Upper lobe of left lung (tissue), 6 donors: ENCODE results near the gene SOX5. TPM values are rescaled to one million over a fixed set of nuclear protein-coding genes. Genes with fewer than 3 reads are reported as not detected.
A peak's percentile ranks its signal among the peaks of the same experiment; 100 is the strongest.

Source experiments
- ATAC-seq, 2 donors: fragments of 200-7000 bp; cut with Tn5 transposase; one replicate each; pipeline ENCODE4 v1.9.1; 2022; ENCODE audit warnings: mild to moderate bottlenecking in 2 of 2, moderate library complexity in 2 of 2; ENCODE audit not compliant: low FRiP score in 2 of 2
- DNase-seq, 2 donors: peaks; one replicate each; pipeline ENCODE4 v3.0.0-alpha.2; 2019 to 2020
- H3K27ac ChIP-seq, 4 donors: fragments of 200-600 bp; sonication (generic); one replicate each; pipeline ENCODE4 v1.5.1; 2016 to 2019
- H3K27me3 ChIP-seq, 4 donors: fragments of 200-600 bp; sonication (generic); one replicate each; pipeline ENCODE4 v1.5.1; 2017 to 2019
- H3K36me3 ChIP-seq, 4 donors: fragments of 200-600 bp; sonication (generic); one replicate each; pipeline ENCODE4 v1.5.1; 2016 to 2019
- H3K4me1 ChIP-seq, 4 donors: fragments of 200-600 bp; sonication (generic); one replicate each; pipeline ENCODE4 v1.5.1; 2018 to 2019
- H3K4me3 ChIP-seq, 4 donors: fragments of 200-600 bp; sonication (generic); one replicate each; pipeline ENCODE4 v1.5.1; 2017 to 2019; ENCODE audit warnings: mild to moderate bottlenecking in 2 of 4, moderate library complexity in 1 of 4
- H3K9me3 ChIP-seq, 4 donors: fragments of 200-600 bp; sonication (generic); one replicate each; pipeline ENCODE4 v1.5.1; 2018 to 2019
- EP300 ChIP-seq, 4 donors: sonication (generic); formaldehyde crosslinking; IDR thresholded peaks; one replicate each; pipeline ENCODE4 v1.5.1; 2017; ENCODE audit warnings: antibody characterized with exemption in 4 of 4, control low read depth in 2 of 4
- POLR2A ChIP-seq, 4 donors: fragments of 450-650 bp; IDR thresholded peaks; one replicate each; pipeline ENCODE4 v1.5.1; 2016 to 2017; ENCODE audit warnings: antibody characterized with exemption in 4 of 4, mild to moderate bottlenecking in 2 of 4
- POLR2AphosphoS5 ChIP-seq, 2 donors: sonication (generic); formaldehyde crosslinking; IDR thresholded peaks; one replicate each; pipeline ENCODE4 v1.5.1; 2017; ENCODE audit warnings: antibody characterized with exemption in 2 of 2
- WGBS, 2 donors: methylation state at CpG; one replicate each; pipeline ENCODE4 v1.1.5; 2017 to 2018; 5-methylcytosine and 5-hydroxymethylcytosine counted together
- total RNA-seq, 6 donors: library from RNA; depleted of rRNA in 4 of 6; stranded (reverse); fragments of >200 nt in 4 of 6; gene quantifications; one replicate each; pipeline versions ENCODE4 v1.1.0 to v1.2.1, GENCODE V29; 2016 to 2021
- TF ChIP-seq, protein P1 (sequence below), 6 experiments: fragments of 450-650 bp in 4 of 6; fragments of 200-600 bp in 2 of 6; sonication (generic) in 2 of 6; IDR thresholded peaks; one replicate each; pipeline ENCODE4 v1.5.1; 2016 to 2019; ENCODE audit warnings: antibody characterized with exemption in 6 of 6
- donor health status: DM: no; HTN: no; CAD: no; lungs with moderate emphysema.
- donor health status: DM: no; HTN: yes; CAD: no; lungs with severe emphysema.

Gene SOX5
- total RNA-seq = 10 to 100 TPM in 5 of 6 donors, 1 to 10 TPM in 1; 9.6 to 31.4 (median 14.5) TPM

DNA sequence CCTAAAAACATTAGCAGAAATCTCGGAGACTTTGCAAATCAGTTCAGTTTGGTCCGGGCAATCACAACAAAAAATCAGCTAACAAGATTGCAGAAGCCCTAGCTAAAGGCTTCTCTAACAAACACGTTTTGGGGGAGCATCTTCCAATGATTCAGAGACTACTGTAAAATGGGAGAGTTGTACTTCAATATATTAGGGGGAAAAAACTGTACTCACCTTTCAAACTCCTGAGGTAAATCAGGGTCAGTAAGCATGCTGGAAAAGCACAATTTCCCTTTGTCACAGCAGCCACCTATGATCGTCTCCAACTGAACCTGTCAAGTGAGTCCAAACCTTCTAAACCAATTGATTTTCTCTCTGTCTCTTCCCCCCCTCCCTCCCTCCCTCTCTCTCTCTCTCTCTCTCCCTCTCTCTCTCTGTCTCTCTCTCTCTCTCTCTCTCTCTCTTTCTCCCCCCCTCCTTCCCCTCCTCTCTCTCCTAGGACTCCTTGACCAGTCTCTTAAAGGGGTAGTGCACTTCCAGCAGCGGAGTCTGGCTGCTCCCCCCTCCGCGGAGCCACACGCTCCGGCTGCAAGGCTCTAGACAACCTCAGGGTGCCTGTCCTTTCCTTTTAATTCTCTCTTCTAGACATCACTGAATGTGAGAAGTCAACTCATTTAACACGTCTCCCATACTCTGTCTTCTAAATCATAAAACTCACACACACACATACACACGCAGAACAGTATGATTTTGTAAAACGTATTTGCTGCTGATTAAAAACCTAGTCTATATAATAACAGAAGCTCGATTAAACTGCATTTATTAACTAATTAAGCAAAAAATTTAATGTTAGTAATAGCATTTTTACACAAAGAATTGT, at the start of gene SOX5:
Gene SOX5 (minus strand): TSS at position 323 of the 862 bp plus-strand sequence. CDS start 69 bp downstream, at position 254.
- ATAC-seq (peak; percentile 87 to 91), DNase-seq (peak; percentile 49 to 58)
- TF ChIP-seq POLR2AphosphoS5 (IDR thresholded peaks at IDR 0.05) = no peak
- no peak for TF ChIP-seq POLR2A (IDR thresholded peaks at IDR 0.05)
- no peak for TF ChIP-seq EP300 (IDR thresholded peaks at IDR 0.05)
- TF ChIP-seq, protein P1, sequence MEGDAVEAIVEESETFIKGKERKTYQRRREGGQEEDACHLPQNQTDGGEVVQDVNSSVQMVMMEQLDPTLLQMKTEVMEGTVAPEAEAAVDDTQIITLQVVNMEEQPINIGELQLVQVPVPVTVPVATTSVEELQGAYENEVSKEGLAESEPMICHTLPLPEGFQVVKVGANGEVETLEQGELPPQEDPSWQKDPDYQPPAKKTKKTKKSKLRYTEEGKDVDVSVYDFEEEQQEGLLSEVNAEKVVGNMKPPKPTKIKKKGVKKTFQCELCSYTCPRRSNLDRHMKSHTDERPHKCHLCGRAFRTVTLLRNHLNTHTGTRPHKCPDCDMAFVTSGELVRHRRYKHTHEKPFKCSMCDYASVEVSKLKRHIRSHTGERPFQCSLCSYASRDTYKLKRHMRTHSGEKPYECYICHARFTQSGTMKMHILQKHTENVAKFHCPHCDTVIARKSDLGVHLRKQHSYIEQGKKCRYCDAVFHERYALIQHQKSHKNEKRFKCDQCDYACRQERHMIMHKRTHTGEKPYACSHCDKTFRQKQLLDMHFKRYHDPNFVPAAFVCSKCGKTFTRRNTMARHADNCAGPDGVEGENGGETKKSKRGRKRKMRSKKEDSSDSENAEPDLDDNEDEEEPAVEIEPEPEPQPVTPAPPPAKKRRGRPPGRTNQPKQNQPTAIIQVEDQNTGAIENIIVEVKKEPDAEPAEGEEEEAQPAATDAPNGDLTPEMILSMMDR (IDR thresholded peaks at IDR 0.05) = peak in 4 of 6 experiments; percentile 7 to 25 (median 8)
- 3 to 5% methylated on average over 13 of the region's 13 CpGs for WGBS, 2 donors
- no peaks in the 10 kb centered on the region for H3K9me3 ChIP-seq
- H3K27ac ChIP-seq = no peak within 1 kb of the TSS
- H3K27me3 ChIP-seq = no peaks in the 10 kb centered on the region
- H3K4me1 ChIP-seq = peaks cover 0 to 6% (median 2%) of the 10 kb centered on the region in 4 donors
- H3K4me3 ChIP-seq = peak within 1 kb of the TSS in 3 of 4 donors; percentile 36 to 47 (median 44)
- no peaks in the 10 kb centered on the region for H3K36me3 ChIP-seq

DNA sequence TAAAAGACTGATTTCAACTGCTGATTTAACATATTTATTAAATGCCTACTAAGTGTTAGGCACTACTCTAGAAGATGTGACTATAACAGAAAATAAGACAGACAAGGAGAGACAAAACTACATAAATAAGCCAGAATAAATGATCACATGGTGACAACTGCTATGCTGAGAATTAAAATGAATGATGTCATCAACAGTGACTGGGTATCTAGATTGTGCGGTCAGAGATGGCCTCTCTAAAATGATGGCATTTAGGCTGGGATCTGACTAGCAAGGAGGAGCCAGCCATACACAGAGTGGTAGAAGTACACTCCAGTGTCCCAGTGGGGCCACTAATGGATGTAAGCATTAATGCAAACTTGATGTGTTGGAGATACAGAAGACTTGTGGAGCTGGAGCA, 37.6 kb upstream of the SOX5 start:
- H3K27me3 ChIP-seq = no peaks in the 10 kb centered on the region
- H3K9me3 ChIP-seq = no peaks in the 10 kb centered on the region
- H3K36me3 ChIP-seq = no peaks in the 10 kb centered on the region
- H3K27ac ChIP-seq = no peak overlapping the region
- ATAC-seq = no peak
- H3K4me1 ChIP-seq = no peaks in the 10 kb centered on the region
- H3K4me3 ChIP-seq = no peak overlapping the region
- TF ChIP-seq EP300 (IDR thresholded peaks at IDR 0.05) (no peak), POLR2A (IDR thresholded peaks at IDR 0.05) (no peak), POLR2AphosphoS5 (IDR thresholded peaks at IDR 0.05) (no peak)
- TF ChIP-seq, protein P1 (IDR thresholded peaks at IDR 0.05) = no peak
- no peak for DNase-seq
- 95 to 100% methylated on average over 1 of the region's 1 CpG for WGBS, 2 donors

DNA sequence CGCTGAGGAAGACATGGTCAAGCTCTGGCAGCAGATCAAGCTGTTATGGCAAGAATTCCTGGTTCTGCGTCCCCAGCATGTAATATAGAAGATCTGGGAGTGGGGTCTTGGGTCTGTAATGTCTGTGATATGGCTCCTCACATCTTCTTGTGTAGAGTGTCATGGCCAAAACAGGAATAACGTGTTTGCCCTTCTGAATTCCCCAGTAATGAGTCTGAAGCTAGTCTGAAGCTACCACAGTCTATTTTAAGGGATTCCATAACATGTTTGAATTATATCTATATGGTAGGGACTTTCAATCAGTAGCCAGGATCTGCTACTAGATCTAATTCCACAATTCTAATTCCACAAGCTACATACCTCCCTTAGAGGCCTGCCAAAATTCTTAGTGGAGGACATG, 31.4 kb upstream of the SOX5 start:
- Histone ChIP-seq H3K27ac (no peak overlapping the region), H3K36me3 (no peaks in the 10 kb centered on the region), H3K27me3 (no peaks in the 10 kb centered on the region), H3K4me1 (no peaks in the 10 kb centered on the region), H3K9me3 (no peaks in the 10 kb centered on the region), H3K4me3 (no peak overlapping the region)
- TF ChIP-seq POLR2AphosphoS5 (IDR thresholded peaks at IDR 0.05) = no peak
- TF ChIP-seq, protein P1 (IDR thresholded peaks at IDR 0.05) = no peak
- no peak for TF ChIP-seq POLR2A (IDR thresholded peaks at IDR 0.05)
- TF ChIP-seq EP300 (IDR thresholded peaks at IDR 0.05) = no peak
- ATAC-seq (no peak), DNase-seq (no peak)
- WGBS, 2 donors = 91 to 94% methylated on average over 3 of the region's 3 CpGs

DNA sequence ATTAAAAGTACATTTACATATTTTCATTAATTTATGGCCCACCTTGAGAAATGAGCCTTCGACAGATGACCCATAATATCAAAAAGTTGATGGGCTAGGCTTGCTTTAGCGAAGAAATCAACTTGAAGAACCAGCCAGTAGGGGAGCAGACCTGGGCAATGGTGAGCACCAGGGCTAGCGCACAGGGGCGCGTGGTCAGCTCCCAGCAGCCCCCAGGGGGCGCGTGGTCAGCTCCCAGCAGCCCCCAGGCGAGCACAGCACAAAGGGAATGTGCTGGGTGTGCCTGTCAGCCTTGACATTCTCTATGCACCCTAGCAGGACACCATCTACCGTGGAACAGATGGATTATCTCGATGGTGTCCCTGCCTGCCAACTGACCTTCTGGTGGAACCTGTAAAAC, 15.3 kb upstream of the SOX5 start:
- DNase-seq (peak in 1 of 2 donors; percentile 39), ATAC-seq (no peak)
- H3K9me3 ChIP-seq = no peaks in the 10 kb centered on the region
- TF ChIP-seq, protein P1 (IDR thresholded peaks at IDR 0.05) = no peak
- TF ChIP-seq POLR2A (IDR thresholded peaks at IDR 0.05) (no peak), EP300 (IDR thresholded peaks at IDR 0.05) (no peak), POLR2AphosphoS5 (IDR thresholded peaks at IDR 0.05) (no peak)
- no peaks in the 10 kb centered on the region for H3K27me3 ChIP-seq
- H3K27ac ChIP-seq = no peak overlapping the region
- no peaks in the 10 kb centered on the region for H3K4me1 ChIP-seq
- WGBS, 2 donors = 86 to 92% methylated on average over 8 to 10 of the region's 10 CpGs
- H3K4me3 ChIP-seq = no peak overlapping the region
- no peaks in the 10 kb centered on the region for H3K36me3 ChIP-seq
